HCT116 (cell line): Measurements from ENCODE around the gene PSMD3. TPM values are rescaled to one million over a fixed set of nuclear protein-coding genes. Genes with fewer than 3 reads are reported as not detected.

Source experiments
- ATAC-seq: fragments of 200-7000 bp; cut with Tn5 transposase; 2 replicates; pipeline ENCODE4 v1.9.1; 2020; ENCODE audit warnings: mild to moderate bottlenecking, moderate library complexity
- BruUV-seq: library from RNA; stranded (reverse); fragments of 400-500 nt; replicated peaks from 2 replicates; lab custom pipeline; 2021; lab: Mats Ljungman, UMichigan
- CTCF ChIA-PET: fragments of 300-600 bp; sonication (Branson Sonifier 250); formaldehyde crosslinking; loops from one replicate; lab custom pipeline; 2021; ENCODE audit warnings: antibody characterized with exemption; lab: Charles Lee
- POLR2A ChIA-PET: fragments of 300-600, 350-600 bp; sonication (Branson Sonifier 250); formaldehyde crosslinking; loops from one replicate; lab custom pipeline; 2021; ENCODE audit warnings: antibody characterized with exemption; lab: Charles Lee
- RAD21 ChIA-PET, 2 experiments: fragments of 300-600 bp; sonication (Branson Sonifier 250); formaldehyde crosslinking; loops; one replicate each; lab custom pipeline; 2023; ENCODE audit warnings: low total read pairs in 2 of 2; ENCODE audit not compliant: uncharacterized antibody in 2 of 2, unreplicated experiment in 2 of 2, low non-redundant PET in 1 of 2; lab: Charles Lee
- DNase-seq: peaks from one replicate; pipeline ENCODE4 v3.0.0-alpha.2; 2010; ENCODE audit warnings: low read depth, low spot score
- H2AFZ ChIP-seq: fragments of 200-600 bp; shearing (Covaris generic), sonication (generic); 2 replicates; pipeline ENCODE4 v1.6.1; 2017; ENCODE audit warnings: low read depth, mixed run types, mixed read lengths, antibody characterized with exemption, low read length; ENCODE audit not compliant: poor library complexity, severe bottlenecking
- H3K27ac ChIP-seq: 2 replicates; pipeline ENCODE4 v1.5.1; 2012; ENCODE audit warnings: low read depth, low read length
- H3K27me3 ChIP-seq: fragments of 200-600 bp; sonication (generic); 2 replicates; pipeline ENCODE4 v1.6.1; 2016; ENCODE audit warnings: mixed run types, low read length, mixed read lengths; ENCODE audit not compliant: insufficient read depth
- H3K36me3 ChIP-seq, 2 experiments: fragments of 200-500 bp in 1 of 2; fragments of 200-600 bp in 1 of 2; sonication (Bioruptor generic) in 1 of 2; sonication (generic) in 1 of 2; 2 replicates each; pipeline versions ENCODE4 v1.5.1 to v1.6.1; 2014 to 2016; ENCODE audit warnings: low read length in 2 of 2, inconsistent platforms in 1 of 2, mixed read lengths in 1 of 2, mixed run types in 1 of 2; ENCODE audit not compliant: insufficient read depth in 2 of 2, control insufficient read depth in 1 of 2
- H3K4me1 ChIP-seq, 2 experiments: fragments of 200-600 bp in 1 of 2; sonication (generic) in 1 of 2; 2 replicates each; pipeline versions ENCODE4 v1.5.1 to v1.6.1; 2012 to 2017; ENCODE audit warnings: low read length in 2 of 2, inconsistent platforms in 1 of 2, mild to moderate bottlenecking in 1 of 2, mixed read lengths in 1 of 2, mixed run types in 1 of 2, moderate library complexity in 1 of 2; ENCODE audit not compliant: insufficient read depth in 2 of 2, control insufficient read depth in 1 of 2
- H3K4me2 ChIP-seq: fragments of 200-600 bp; sonication (generic); 2 replicates; pipeline ENCODE4 v1.6.1; 2017; ENCODE audit warnings: mixed run types, low read length, mixed read lengths
- H3K4me3 ChIP-seq, 2 experiments: fragments of 200-600 bp in 1 of 2; sonication (generic) in 1 of 2; replicated peaks in 1 of 2; 2 replicates each; pipeline ENCODE4 v1.5.1; 2011 to 2016; ENCODE audit warnings: low read length in 2 of 2, control low read depth in 1 of 2, low read depth in 1 of 2, mild to moderate bottlenecking in 1 of 2, mixed read lengths in 1 of 2, mixed run types in 1 of 2
- H3K79me2 ChIP-seq: fragments of 200-600 bp; sonication (generic); 2 replicates; pipeline ENCODE4 v1.6.1; 2017; ENCODE audit warnings: mild to moderate bottlenecking, mixed run types, low read length, moderate library complexity, mixed read lengths; ENCODE audit not compliant: insufficient read depth
- H3K9ac ChIP-seq: fragments of 200-600 bp; sonication (generic); 2 replicates; pipeline ENCODE4 v1.6.1; 2016; ENCODE audit warnings: low read length, mixed read lengths
- H3K9me2 ChIP-seq: fragments of 200-600 bp; sonication (generic), shearing (Covaris generic); 2 replicates; pipeline ENCODE4 v1.6.1; 2017; ENCODE audit warnings: mixed run types, mild to moderate bottlenecking, moderate library complexity; ENCODE audit not compliant: insufficient read depth
- H3K9me3 ChIP-seq, 2 experiments: fragments of 200-500 bp in 1 of 2; fragments of 200-600 bp in 1 of 2; sonication (Bioruptor generic) in 1 of 2; sonication (generic) in 1 of 2; 2 replicates each; pipeline ENCODE4 v1.6.1; 2014 to 2017; ENCODE audit warnings: low read length in 2 of 2, mixed read lengths in 2 of 2, inconsistent platforms in 1 of 2, low read depth in 1 of 2, mild to moderate bottlenecking in 1 of 2, mixed run types in 1 of 2, moderate library complexity in 1 of 2; ENCODE audit not compliant: control insufficient read depth in 1 of 2, insufficient read depth in 1 of 2
- H4K20me1 ChIP-seq: fragments of 200-600 bp; sonication (generic), shearing (Covaris generic); 2 replicates; pipeline ENCODE4 v1.6.1; 2017; ENCODE audit warnings: mixed run types, mild to moderate bottlenecking, moderate library complexity; ENCODE audit not compliant: insufficient read depth
- ATF3 ChIP-seq: IDR thresholded peaks from 2 replicates; pipeline ENCODE4 v1.6.1; 2012
- EZH2 ChIP-seq: fragments of 200-600 bp; sonication (generic); IDR thresholded peaks from 2 replicates; pipeline ENCODE4 v1.6.1; 2017; ENCODE audit warnings: antibody characterized with exemption, mixed run types
- FOSL1 ChIP-seq: IDR thresholded peaks from 2 replicates; pipeline ENCODE4 v1.6.1; 2012; ENCODE audit warnings: low read depth
- JUND ChIP-seq: IDR thresholded peaks from 2 replicates; pipeline ENCODE4 v1.6.1; 2012
- MAX ChIP-seq: IDR thresholded peaks from 2 replicates; pipeline ENCODE4 v1.6.1; 2012
- POLR2AphosphoS5 ChIP-seq: IDR thresholded peaks from 2 replicates; pipeline ENCODE4 v1.6.1; 2011; ENCODE audit warnings: mild to moderate bottlenecking, low read depth, low read length, moderate library complexity
- RAD21 ChIP-seq: IDR thresholded peaks from 2 replicates; pipeline ENCODE4 v1.6.1; 2012; ENCODE audit warnings: low read depth, mild to moderate bottlenecking
- REST ChIP-seq: IDR thresholded peaks from 2 replicates; pipeline ENCODE4 v1.6.1; 2012; ENCODE audit warnings: low read depth
- SIN3A ChIP-seq: IDR thresholded peaks from 2 replicates; pipeline ENCODE4 v1.6.1; 2012; ENCODE audit warnings: low read depth
- SP1 ChIP-seq: IDR thresholded peaks from 2 replicates; pipeline ENCODE4 v1.6.1; 2012; ENCODE audit warnings: low read depth
- TCF7L2 ChIP-seq: IDR thresholded peaks from 2 replicates; pipeline ENCODE4 v1.7.0; 2011; ENCODE audit warnings: borderline replicate concordance, inconsistent platforms; ENCODE audit not compliant: insufficient read depth, insufficient read length; ENCODE audit errors: extremely low read depth
- YY1 ChIP-seq: IDR thresholded peaks from 2 replicates; pipeline ENCODE4 v1.6.1; 2011; ENCODE audit warnings: low read length, low read depth, moderate library complexity, mild to moderate bottlenecking; ENCODE audit not compliant: insufficient replicate concordance; ENCODE audit errors: extremely low read depth
- ZNF274 ChIP-seq: fragments of 200-500 bp; sonication (Bioruptor generic); IDR thresholded peaks from 2 replicates; pipeline ENCODE4 v1.6.1; 2014; ENCODE audit warnings: mild to moderate bottlenecking, low read depth, low read length, inconsistent platforms
- intact Hi-C: fragments of 100-400 bp; cut with micrococcal nuclease; formaldehyde crosslinking; loops from 2 replicates; pipeline ENCODE4 v1.10.0; 2022
- total RNA-seq: library from RNA; stranded (reverse); gene quantifications from one replicate; pipeline ENCODE4 v1.2.1, GENCODE V29; 2021; ENCODE audit not compliant: unreplicated experiment
- TF ChIP-seq, protein P1 (sequence below), 3 experiments: fragments of 200-600 bp in 1 of 3; sonication (generic) in 1 of 3; IDR thresholded peaks in 2 of 3; conservative IDR thresholded peaks in 1 of 3; 2 replicates each; pipeline ENCODE4 v1.5.1; 2012 to 2017; ENCODE audit warnings: low read depth in 2 of 3, low read length in 2 of 3, antibody characterized with exemption in 1 of 3, borderline replicate concordance in 1 of 3, control low read depth in 1 of 3, mild to moderate bottlenecking in 1 of 3, mixed read lengths in 1 of 3, mixed run types in 1 of 3, moderate library complexity in 1 of 3; ENCODE audit not compliant: insufficient read depth in 1 of 3

The PSMD3 gene
- total RNA-seq, 1 experiment from 2014 or later = 152 TPM

GRCh38 chr17:40020146-40020545, 39.5 kb downstream of the PSMD3 start:
- Histone ChIP-seq H4K20me1 (no peaks in the 10 kb centered on the region), H2AFZ (no peak overlapping the region), H3K9ac (no peak overlapping the region), H3K4me2 (no peak overlapping the region)
- TF ChIP-seq REST (no peak), MAX (no peak), POLR2AphosphoS5 (no peak), RAD21 (no peak), FOSL1 (no peak), SP1 (no peak), ATF3 (no peak), YY1 (no peak), JUND (no peak), ZNF274 (no peak), SIN3A (no peak), TCF7L2 (no peak), EZH2 (no peak)
- TF ChIP-seq, protein P1, sequence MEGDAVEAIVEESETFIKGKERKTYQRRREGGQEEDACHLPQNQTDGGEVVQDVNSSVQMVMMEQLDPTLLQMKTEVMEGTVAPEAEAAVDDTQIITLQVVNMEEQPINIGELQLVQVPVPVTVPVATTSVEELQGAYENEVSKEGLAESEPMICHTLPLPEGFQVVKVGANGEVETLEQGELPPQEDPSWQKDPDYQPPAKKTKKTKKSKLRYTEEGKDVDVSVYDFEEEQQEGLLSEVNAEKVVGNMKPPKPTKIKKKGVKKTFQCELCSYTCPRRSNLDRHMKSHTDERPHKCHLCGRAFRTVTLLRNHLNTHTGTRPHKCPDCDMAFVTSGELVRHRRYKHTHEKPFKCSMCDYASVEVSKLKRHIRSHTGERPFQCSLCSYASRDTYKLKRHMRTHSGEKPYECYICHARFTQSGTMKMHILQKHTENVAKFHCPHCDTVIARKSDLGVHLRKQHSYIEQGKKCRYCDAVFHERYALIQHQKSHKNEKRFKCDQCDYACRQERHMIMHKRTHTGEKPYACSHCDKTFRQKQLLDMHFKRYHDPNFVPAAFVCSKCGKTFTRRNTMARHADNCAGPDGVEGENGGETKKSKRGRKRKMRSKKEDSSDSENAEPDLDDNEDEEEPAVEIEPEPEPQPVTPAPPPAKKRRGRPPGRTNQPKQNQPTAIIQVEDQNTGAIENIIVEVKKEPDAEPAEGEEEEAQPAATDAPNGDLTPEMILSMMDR (IDR thresholded peaks at IDR 0.05 in 2 of 3, conservative IDR thresholded peaks at IDR 0.05 in 1 of 3; ENCODE audit: borderline replicate concordance in 1 of 3, insufficient read depth in 1 of 3, low read depth in 2 of 3, low read length in 2 of 3) = no peak
- TF ChIP-seq, all 23 proteins: peak for 0
- intact Hi-C loops = no loop called here
- H3K36me3 ChIP-seq = peaks cover 6 to 23% of the 10 kb centered on the region in 2 experiments; a peak in 3 of 4 replicates
- no peaks in the 10 kb centered on the region for H3K9me2 ChIP-seq
- H3K79me2 ChIP-seq = no peaks in the 10 kb centered on the region
- H3K27ac ChIP-seq = no peak overlapping the region
- H3K4me3 ChIP-seq = no peak overlapping the region
- no peaks in the 10 kb centered on the region for H3K27me3 ChIP-seq
- H3K4me1 ChIP-seq = peaks cover 2 to 11% of the 10 kb centered on the region in 2 experiments; a peak in 2 of 4 replicates
- ChIA-PET POLR2A (no interaction called here), RAD21 (no interaction called here), CTCF (interaction anchor here (0.6 kb wide), 1 partner anchor 55 kb away, joined by 3 read pairs; no protein-coding TSS in a partner anchor)
- H3K9me3 ChIP-seq = no peaks in the 10 kb centered on the region
- no peak for DNase-seq
- no TSS peak for BruUV-seq
- ATAC-seq = no peak
